Testis (tissue), 2 donors: Measurements from ENCODE around the gene AURKA.

Source experiments
- POLR2A ChIP-seq: fragments of 450-650 bp; IDR thresholded peaks from one replicate; pipeline ENCODE4 v1.6.1; 2017; ENCODE audit warnings: antibody characterized with exemption, mild to moderate bottlenecking, moderate library complexity
- TF ChIP-seq, protein P1 (sequence below), 3 experiments: fragments of 450-650 bp in 2 of 3; fragments of 200-600 bp in 1 of 3; sonication (generic) in 1 of 3; IDR thresholded peaks; one replicate each; pipeline ENCODE4 v1.5.1; 2016 to 2019; ENCODE audit warnings: antibody characterized with exemption in 3 of 3, mild to moderate bottlenecking in 2 of 3, moderate library complexity in 1 of 3

DNA sequence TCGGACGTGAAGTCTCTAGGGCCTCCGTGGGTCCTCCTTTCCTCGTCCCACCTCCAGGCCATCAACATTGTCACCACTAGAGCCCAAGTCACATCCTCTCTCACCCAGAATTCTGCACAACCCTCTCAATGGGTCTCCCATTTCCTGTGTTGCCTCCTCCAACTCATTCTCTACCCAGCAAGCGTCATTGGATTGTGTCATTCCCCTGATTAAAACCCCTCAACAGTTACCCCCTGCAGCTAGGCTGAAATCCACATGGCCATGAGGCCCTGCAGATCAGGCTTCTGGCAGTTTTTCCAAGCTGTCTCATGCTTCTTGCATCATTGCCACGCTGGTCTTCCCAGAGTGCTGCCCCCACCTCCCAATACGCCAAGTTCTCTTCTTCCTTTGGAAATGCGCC lies 46.1 kb downstream of the AURKA start:
- TF ChIP-seq, protein P1, sequence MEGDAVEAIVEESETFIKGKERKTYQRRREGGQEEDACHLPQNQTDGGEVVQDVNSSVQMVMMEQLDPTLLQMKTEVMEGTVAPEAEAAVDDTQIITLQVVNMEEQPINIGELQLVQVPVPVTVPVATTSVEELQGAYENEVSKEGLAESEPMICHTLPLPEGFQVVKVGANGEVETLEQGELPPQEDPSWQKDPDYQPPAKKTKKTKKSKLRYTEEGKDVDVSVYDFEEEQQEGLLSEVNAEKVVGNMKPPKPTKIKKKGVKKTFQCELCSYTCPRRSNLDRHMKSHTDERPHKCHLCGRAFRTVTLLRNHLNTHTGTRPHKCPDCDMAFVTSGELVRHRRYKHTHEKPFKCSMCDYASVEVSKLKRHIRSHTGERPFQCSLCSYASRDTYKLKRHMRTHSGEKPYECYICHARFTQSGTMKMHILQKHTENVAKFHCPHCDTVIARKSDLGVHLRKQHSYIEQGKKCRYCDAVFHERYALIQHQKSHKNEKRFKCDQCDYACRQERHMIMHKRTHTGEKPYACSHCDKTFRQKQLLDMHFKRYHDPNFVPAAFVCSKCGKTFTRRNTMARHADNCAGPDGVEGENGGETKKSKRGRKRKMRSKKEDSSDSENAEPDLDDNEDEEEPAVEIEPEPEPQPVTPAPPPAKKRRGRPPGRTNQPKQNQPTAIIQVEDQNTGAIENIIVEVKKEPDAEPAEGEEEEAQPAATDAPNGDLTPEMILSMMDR (IDR thresholded peaks at IDR 0.05) = no peak
- TF ChIP-seq POLR2A = no peak
